Psoas muscle (tissue), 8 donors: Measurements from ENCODE around the gene PELO. TPM values are rescaled to one million over a fixed set of nuclear protein-coding genes. Genes with fewer than 3 reads are reported as not detected.

Experiments
- ATAC-seq, 4 donors: fragments of 200-7000 bp; cut with Tn5 transposase; one replicate each; pipeline ENCODE4 v1.9.1; 2020; ENCODE audit warnings: moderate library complexity in 3 of 4, mild to moderate bottlenecking in 2 of 4
- DNase-seq, 2 donors: peaks; one replicate each; pipeline ENCODE4 v3.0.0-alpha.2; 2020
- H3K27ac ChIP-seq: fragments of 200-600 bp; one replicate; pipeline ENCODE4 v1.8.0; 2022
- H3K27me3 ChIP-seq, 3 donors: fragments of 200-600 bp in 1 of 3; one replicate each; pipeline versions ENCODE4 v1.6.1 to v1.8.0; 2013 to 2022; ENCODE audit warnings: low read length in 2 of 3, mild to moderate bottlenecking in 2 of 3, moderate library complexity in 1 of 3; ENCODE audit not compliant: insufficient read depth in 3 of 3
- H3K36me3 ChIP-seq, 2 donors: fragments of 200-600 bp in 1 of 2; one replicate each; pipeline versions ENCODE4 v1.6.1 to v1.8.0; 2013 to 2022; ENCODE audit warnings: low read depth in 1 of 2, mild to moderate bottlenecking in 1 of 2, moderate library complexity in 1 of 2; ENCODE audit not compliant: insufficient read depth in 1 of 2
- H3K4me1 ChIP-seq: fragments of 200-600 bp; one replicate; pipeline ENCODE4 v1.8.0; 2022
- H3K4me3 ChIP-seq: fragments of 200-600 bp; one replicate; pipeline ENCODE4 v1.8.0; 2022; ENCODE audit warnings: mild to moderate bottlenecking
- H3K9me3 ChIP-seq: fragments of 200-600 bp; one replicate; pipeline ENCODE4 v1.8.0; 2022
- WGBS, 3 donors: extraction: QIAGEN DNeasy Blood & Tissue Kit; methylation state at CpG; one replicate each; pipeline versions ENCODE4 v1.1.6 to v1.1.7; 2013; 5-methylcytosine and 5-hydroxymethylcytosine counted together
- intact Hi-C, 2 donors: fragments of 100-400 bp; cut with DNase I; formaldehyde crosslinking; loops; one replicate each; pipeline versions ENCODE4 v1.11.0 to v1.14.2; 2022
- polyA plus RNA-seq, 3 donors: library from polyadenylated mRNA; stranded (reverse); fragments of 200-250 nt; gene quantifications; one replicate each; pipeline ENCODE4 v1.2.3, GENCODE V29; 2013
- total RNA-seq, 4 donors: library from RNA; stranded (reverse); fragmentation: NEBNext Ultra II Directional in 2 of 4; extraction: Animal tissue kit (Norgen Biotek cat#: 25700) in 2 of 4; gene quantifications; one replicate each; pipeline versions ENCODE4 v1.2.1 to v1.2.4, GENCODE V29; 2021 to 2023
- TF ChIP-seq, protein P1 (sequence below): fragments of 200-600 bp; IDR thresholded peaks from one replicate; pipeline ENCODE4 v1.8.0; 2022; ENCODE audit warnings: antibody characterized with exemption
- donor health status: healthy with polysubstance abuse.
- donor health status: DM: no; HTN: no; CAD: no; lungs with moderate emphysema.
- donor health status: Bipolar disorder and iron deficiency.
- donor health status: healthy.
- donor health status: DM: yes; HTN: yes; CAD: no.
- donor health status: DM: no; HTN: no; CAD: no.
- donor health status: DM: no; HTN: no; CAD: no.
- donor health status: DM: yes; HTN: yes; CAD: no.

The PELO gene
- total and polyA plus RNA-seq, 7 donors: 13.1 to 30.1 (median 25.6) TPM

DNA sequence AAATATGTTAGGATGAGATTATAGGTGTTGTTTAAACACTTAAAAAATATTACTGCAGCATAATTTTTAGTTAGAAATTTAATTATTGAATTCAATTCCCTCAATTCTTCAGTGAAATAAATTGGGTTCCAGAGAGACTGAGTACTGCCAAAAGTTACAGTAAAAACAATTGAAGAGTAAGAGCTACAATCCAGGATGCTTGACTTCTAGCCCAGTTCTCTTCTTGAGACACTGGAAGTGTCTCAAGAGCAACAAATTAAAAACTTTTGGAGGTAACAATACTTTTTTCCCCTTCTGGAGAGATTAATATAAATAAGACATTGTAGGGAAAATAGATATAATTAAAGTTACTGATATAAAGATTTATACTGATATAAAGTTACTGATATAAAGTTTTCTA lies 8.3 kb downstream of the PELO start:
- ATAC-seq: no peak
- Histone ChIP-seq H3K9me3 (no peaks in the 10 kb centered on the region), H3K27ac (no peak overlapping the region), H3K27me3 (no peaks in the 10 kb centered on the region), H3K4me3 (no peak overlapping the region), H3K36me3 (no peaks in the 10 kb centered on the region), H3K4me1 (peaks cover 8% of the 10 kb centered on the region)
- no peak for DNase-seq
- intact Hi-C loops: loop anchor here in 1 of 2 donors (10.0 kb wide), 1 partner anchor 299 kb away; no protein-coding TSS in a partner anchor
- TF ChIP-seq, protein P1, sequence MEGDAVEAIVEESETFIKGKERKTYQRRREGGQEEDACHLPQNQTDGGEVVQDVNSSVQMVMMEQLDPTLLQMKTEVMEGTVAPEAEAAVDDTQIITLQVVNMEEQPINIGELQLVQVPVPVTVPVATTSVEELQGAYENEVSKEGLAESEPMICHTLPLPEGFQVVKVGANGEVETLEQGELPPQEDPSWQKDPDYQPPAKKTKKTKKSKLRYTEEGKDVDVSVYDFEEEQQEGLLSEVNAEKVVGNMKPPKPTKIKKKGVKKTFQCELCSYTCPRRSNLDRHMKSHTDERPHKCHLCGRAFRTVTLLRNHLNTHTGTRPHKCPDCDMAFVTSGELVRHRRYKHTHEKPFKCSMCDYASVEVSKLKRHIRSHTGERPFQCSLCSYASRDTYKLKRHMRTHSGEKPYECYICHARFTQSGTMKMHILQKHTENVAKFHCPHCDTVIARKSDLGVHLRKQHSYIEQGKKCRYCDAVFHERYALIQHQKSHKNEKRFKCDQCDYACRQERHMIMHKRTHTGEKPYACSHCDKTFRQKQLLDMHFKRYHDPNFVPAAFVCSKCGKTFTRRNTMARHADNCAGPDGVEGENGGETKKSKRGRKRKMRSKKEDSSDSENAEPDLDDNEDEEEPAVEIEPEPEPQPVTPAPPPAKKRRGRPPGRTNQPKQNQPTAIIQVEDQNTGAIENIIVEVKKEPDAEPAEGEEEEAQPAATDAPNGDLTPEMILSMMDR: no peak

DNA sequence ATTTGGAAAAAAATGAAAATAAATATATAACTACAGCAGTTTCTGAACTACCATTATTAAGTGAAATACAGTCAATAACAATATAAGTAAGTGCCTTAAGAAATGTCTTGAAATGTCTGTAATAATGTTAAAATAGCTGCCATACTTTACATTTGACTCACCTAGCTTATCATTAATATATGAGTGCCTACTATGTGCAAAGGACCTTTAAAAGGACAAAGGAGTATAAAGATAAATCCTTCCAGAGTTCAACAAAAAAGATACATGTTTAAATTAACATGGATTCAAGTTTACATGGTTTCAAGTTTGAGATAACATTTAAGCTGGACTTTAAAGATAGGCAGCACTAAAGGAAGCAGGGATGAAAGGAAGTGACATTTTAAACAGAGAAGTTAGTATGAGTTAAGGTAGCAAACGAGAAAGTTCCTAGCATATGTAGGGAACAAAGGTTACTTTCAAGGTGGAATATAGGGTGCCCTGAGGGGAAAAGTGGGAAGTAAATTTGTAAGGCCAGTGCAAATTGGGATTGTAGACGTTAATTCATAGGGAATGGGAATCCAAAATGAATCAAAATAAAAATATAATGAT lies 8.9 kb downstream of the PELO start:
- intact Hi-C loops: loop anchor here in 1 of 2 donors (10.0 kb wide), 1 partner anchor 298 kb away; no protein-coding TSS in a partner anchor
- WGBS, 3 donors: 80 to 86% (median 82%) methylated on average over 2 of the region's 2 CpGs
- ATAC-seq (no peak), DNase-seq (no peak)
- Histone ChIP-seq H3K27me3 (no peaks in the 10 kb centered on the region), H3K4me1 (peaks cover 8% of the 10 kb centered on the region), H3K9me3 (no peaks in the 10 kb centered on the region), H3K36me3 (peaks cover 0 to 1% of the 10 kb centered on the region in 2 donors), H3K4me3 (no peak overlapping the region), H3K27ac (no peak overlapping the region)
- TF ChIP-seq, protein P1: no peak

DNA sequence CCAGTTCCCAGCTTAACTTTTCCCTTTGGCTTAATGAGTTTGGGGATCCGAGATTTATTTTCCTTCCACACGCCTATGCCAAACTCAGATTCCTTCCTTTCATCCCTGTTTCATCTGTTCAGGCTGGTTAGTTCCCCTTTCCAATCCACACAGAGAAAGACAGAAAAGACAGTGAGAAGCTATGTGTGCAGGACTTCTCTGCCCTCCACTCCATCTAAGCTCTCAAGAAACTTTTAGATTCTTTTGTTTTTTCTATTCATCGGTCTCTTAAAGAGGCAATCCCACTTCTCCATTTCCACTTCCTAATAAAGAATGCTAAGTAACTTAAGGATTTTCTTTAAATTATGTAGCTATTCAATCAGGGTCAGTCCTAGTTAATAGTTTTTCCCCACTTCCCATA lies 11.2 kb downstream of the PELO start:
- DNase-seq (no peak), ATAC-seq (no peak)
- TF ChIP-seq, protein P1: no peak
- WGBS, 3 donors: 1 to 12% (median 7%) methylated on average over 3 of the region's 3 CpGs
- Histone ChIP-seq H3K4me1 (peaks cover 28% of the 10 kb centered on the region), H3K36me3 (peaks cover 0 to 10% of the 10 kb centered on the region in 2 donors), H3K9me3 (no peaks in the 10 kb centered on the region), H3K4me3 (peak overlapping the region; percentile 83), H3K27ac (peak overlapping the region; percentile 94), H3K27me3 (no peaks in the 10 kb centered on the region)
- intact Hi-C loops: loop anchor here in 1 of 2 donors (10.0 kb wide), 1 partner anchor 296 kb away; no protein-coding TSS in a partner anchor

- no peaks in the 10 kb centered on the region for H3K27me3 ChIP-seq
- H3K27ac ChIP-seq: peak overlapping the region; percentile 94
- WGBS, 3 donors: 0 to 1% (median 0%) methylated on average over 19 of the region's 19 CpGs
- no peaks in the 10 kb centered on the region for H3K9me3 ChIP-seq
- TF ChIP-seq, protein P1: no peak
- intact Hi-C loops: loop anchor here in 1 of 2 donors (10.0 kb wide), 1 partner anchor 295 kb away; no protein-coding TSS in a partner anchor
- H3K36me3 ChIP-seq: peaks cover 0 to 10% of the 10 kb centered on the region in 2 donors
- peak overlapping the region; percentile 83 for H3K4me3 ChIP-seq
- ATAC-seq: peak in 3 of 4 donors; percentile 40 to 49 (median 42)
- H3K4me1 ChIP-seq: peaks cover 34% of the 10 kb centered on the region
- DNase-seq: peak; percentile 51 to 69
Measured at GRCh38 chr5:52799358-52799982, 11.8 kb downstream of the PELO start.
